Keratinocyte (primary cell): ENCODE data around the gene PHF14. TPM values are rescaled to one million over a fixed set of nuclear protein-coding genes. Genes with fewer than 3 reads are reported as not detected.

ENCODE experiments used
- DNase-seq: peaks from one replicate; pipeline ENCODE4 v3.0.0-alpha.2; 2011; ENCODE audit warnings: low read depth, missing footprints, low spot score
- FAIRE-seq: peaks from 2 replicates; lab custom pipeline; 2011; peaks lifted over from hg19 to GRCh38; lab: Jason Lieb, UNC
- H2AFZ ChIP-seq: 2 replicates; pipeline ENCODE4 v1.6.0; 2012; ENCODE audit warnings: low read length, control low read depth, inconsistent platforms; ENCODE audit not compliant: control insufficient read depth
- H3K27ac ChIP-seq: 2 replicates; pipeline ENCODE4 v1.5.1; 2011; ENCODE audit warnings: low read length; ENCODE audit not compliant: control insufficient read depth, insufficient read depth
- H3K27me3 ChIP-seq: 3 replicates; pipeline ENCODE4 v1.6.0; 2011; ENCODE audit warnings: low read length; ENCODE audit not compliant: control insufficient read depth, insufficient read depth; ENCODE audit errors: extremely low read depth
- H3K36me3 ChIP-seq, 2 experiments: 2 replicates in 1 of 2; 3 replicates in 1 of 2; pipeline ENCODE4 v1.5.1; 2011; ENCODE audit warnings: low read length in 2 of 2, mild to moderate bottlenecking in 1 of 2; ENCODE audit not compliant: control insufficient read depth in 2 of 2, insufficient read depth in 2 of 2; ENCODE audit errors: extremely low read depth in 1 of 2
- H3K4me1 ChIP-seq: 3 replicates; pipeline ENCODE4 v1.5.1; 2011; ENCODE audit warnings: low read length; ENCODE audit not compliant: control insufficient read depth, insufficient read depth; ENCODE audit errors: extremely low read depth
- H3K4me2 ChIP-seq: 3 replicates; pipeline ENCODE4 v1.6.0; 2011; ENCODE audit warnings: low read depth, low read length; ENCODE audit not compliant: control insufficient read depth, insufficient read depth; ENCODE audit errors: extremely low read depth
- H3K4me3 ChIP-seq, 3 experiments: fragments of 200-600 bp in 1 of 3; sonication (generic) in 1 of 3; 2 replicates in 2 of 3; 3 replicates in 1 of 3; pipeline ENCODE4 v1.5.1; 2011 to 2016; ENCODE audit warnings: low read length in 3 of 3, mild to moderate bottlenecking in 3 of 3, control low read depth in 2 of 3, inconsistent platforms in 1 of 3, low read depth in 1 of 3, mixed read lengths in 1 of 3, mixed run types in 1 of 3, moderate library complexity in 1 of 3; ENCODE audit not compliant: control insufficient read depth in 2 of 3, insufficient read depth in 2 of 3; ENCODE audit errors: extremely low read depth in 1 of 3
- H3K79me2 ChIP-seq: 2 replicates; pipeline ENCODE4 v1.6.0; 2012; ENCODE audit warnings: low read length; ENCODE audit not compliant: control insufficient read depth, insufficient read depth
- H3K9ac ChIP-seq: 3 replicates; pipeline ENCODE4 v1.6.0; 2011; ENCODE audit warnings: low read length; ENCODE audit not compliant: control insufficient read depth, insufficient read depth; ENCODE audit errors: extremely low read depth
- H3K9me1 ChIP-seq: 3 replicates; pipeline ENCODE4 v1.6.0; 2011; ENCODE audit warnings: low read length; ENCODE audit not compliant: control insufficient read depth, insufficient read depth; ENCODE audit errors: extremely low read depth
- H3K9me3 ChIP-seq: 2 replicates; pipeline ENCODE4 v1.5.1; 2012; ENCODE audit warnings: low read depth, low read length; ENCODE audit not compliant: control insufficient read depth
- H4K20me1 ChIP-seq: 3 replicates; pipeline ENCODE4 v1.6.0; 2011; ENCODE audit warnings: low read length; ENCODE audit not compliant: control insufficient read depth, insufficient read depth; ENCODE audit errors: extremely low read depth
- CTCF ChIP-seq, 3 experiments: IDR thresholded peaks in 1 of 3; conservative IDR thresholded peaks in 1 of 3; optimal IDR thresholded peaks in 1 of 3; 2 replicates in 2 of 3; 3 replicates in 1 of 3; pipeline versions ENCODE3 to v1.5.1; 2011; ENCODE audit warnings: low read length in 3 of 3, mild to moderate bottlenecking in 3 of 3, moderate library complexity in 2 of 3, control low read depth in 1 of 3, inconsistent platforms in 1 of 3; ENCODE audit not compliant: insufficient read depth in 2 of 3; ENCODE audit errors: extremely low read depth in 1 of 3
- EZH2 ChIP-seq: IDR thresholded peaks from one replicate; pipeline ENCODE4 v1.6.1; 2012; ENCODE audit warnings: inconsistent platforms, mild to moderate bottlenecking, low read length, moderate library complexity
- dilution Hi-C: fragments of 300-500 bp; cut with MboI; formaldehyde crosslinking; loops from one replicate; pipeline ENCODE4 v1.7.0; 2020; ENCODE audit warnings: low sequenced_read_pairs; ENCODE audit not compliant: extremely low pct_ligation_motif_present
- polyA plus RNA-seq, 5 experiments: library from polyadenylated mRNA; depleted of rRNA in 3 of 5; stranded (reverse) in 3 of 5; stranded (forward) in 1 of 5; unstranded in 1 of 5; fragments of >200 nt; gene quantifications; 1 replicate in 1 of 5; 2 replicates in 3 of 5; 3 replicates in 1 of 5; pipeline versions ENCODE4 v1.2.1 to v1.2.3, GENCODE V29; 2011 to 2012; ENCODE audit warnings: missing spikeins in 2 of 5, low read depth in 1 of 5, low replicate concordance in 1 of 5

PHF14 gene
- polyA plus RNA-seq, 1 donor (not counting 4 experiments of a cell fraction or from before 2014, with no cell fraction given): 16.9 TPM

GRCh38 chr7:11161499-11161898 lies 187.8 kb downstream of the PHF14 start:
- no peak for DNase-seq
- no peaks in the 10 kb centered on the region for H3K9me1 ChIP-seq
- H4K20me1 ChIP-seq: no peaks in the 10 kb centered on the region
- no peak overlapping the region for H2AFZ ChIP-seq
- no peaks in the 10 kb centered on the region for H3K27me3 ChIP-seq
- no peaks in the 10 kb centered on the region for H3K4me1 ChIP-seq
- no peak overlapping the region for H3K4me2 ChIP-seq
- no peak for TF ChIP-seq EZH2
- TF ChIP-seq CTCF (optimal IDR thresholded peaks at IDR 0.05 in 1 of 3, IDR thresholded peaks at IDR 0.05 in 1 of 3, conservative IDR thresholded peaks at IDR 0.05 in 1 of 3; ENCODE audit: extremely low read depth in 1 of 3, insufficient read depth in 2 of 3, low read length in 3 of 3): no peak
- no peak overlapping the region for H3K9ac ChIP-seq
- no peaks in the 10 kb centered on the region for H3K79me2 ChIP-seq
- no peaks in the 10 kb centered on the region for H3K36me3 ChIP-seq
- no peaks in the 10 kb centered on the region for H3K9me3 ChIP-seq
- H3K4me3 ChIP-seq: no peak overlapping the region
- H3K27ac ChIP-seq: no peak overlapping the region
- FAIRE-seq: no peak
- dilution Hi-C loops: no loop called here

- Histone ChIP-seq H4K20me1 (no peaks in the 10 kb centered on the region), H3K4me1 (no peaks in the 10 kb centered on the region), H3K4me3 (no peak overlapping the region), H3K9me3 (no peaks in the 10 kb centered on the region), H3K9ac (no peak overlapping the region), H3K9me1 (no peaks in the 10 kb centered on the region), H2AFZ (no peak overlapping the region), H3K27me3 (no peaks in the 10 kb centered on the region), H3K27ac (no peak overlapping the region), H3K36me3 (no peaks in the 10 kb centered on the region), H3K4me2 (no peak overlapping the region), H3K79me2 (no peaks in the 10 kb centered on the region)
- no peak for DNase-seq
- TF ChIP-seq CTCF (optimal IDR thresholded peaks at IDR 0.05 in 1 of 3, IDR thresholded peaks at IDR 0.05 in 1 of 3, conservative IDR thresholded peaks at IDR 0.05 in 1 of 3; ENCODE audit: extremely low read depth in 1 of 3, insufficient read depth in 2 of 3, low read length in 3 of 3): no peak
- no peak for TF ChIP-seq EZH2
- dilution Hi-C loops: no loop called here
- FAIRE-seq: no peak
Measured at GRCh38 chr7:11163220-11163619, 189.5 kb downstream of the PHF14 start.
